GM18508 (cell line): Measurements from ENCODE around the gene RAB39A.

Source experiments
- ATAC-seq: cut with Tn5 transposase; IDR thresholded peaks from one replicate; pipeline ENCODE4 v1.9.1; 2021; ENCODE audit warnings: moderate number of reproducible peaks; ENCODE audit not compliant: insufficient read depth, unreplicated experiment

Gene RAB39A

DNA sequence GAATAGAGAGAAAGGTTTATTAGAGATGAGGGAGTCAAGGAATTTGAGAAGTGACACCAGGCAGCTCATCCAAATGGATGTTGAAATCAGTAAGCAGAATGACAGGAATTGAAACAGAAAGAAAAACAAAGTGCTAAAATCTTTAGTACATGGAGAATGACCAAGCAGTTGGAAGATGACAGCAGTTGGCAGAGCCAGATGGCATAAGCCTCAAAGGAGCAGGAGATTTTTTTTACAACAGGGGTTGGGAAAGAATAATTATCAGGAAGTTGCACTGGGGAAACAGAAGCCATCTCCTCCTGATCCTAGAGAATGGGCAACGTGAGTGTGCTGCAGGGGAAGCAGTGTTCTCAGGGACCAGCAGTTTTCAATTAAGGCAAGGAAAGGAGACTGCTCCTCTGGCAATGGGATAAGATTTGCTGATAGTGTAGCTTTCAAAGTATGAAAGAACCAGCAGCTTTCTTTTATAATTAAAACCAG, 28.9 kb downstream of the RAB39A start:
- peak; percentile 44 for ATAC-seq

DNA sequence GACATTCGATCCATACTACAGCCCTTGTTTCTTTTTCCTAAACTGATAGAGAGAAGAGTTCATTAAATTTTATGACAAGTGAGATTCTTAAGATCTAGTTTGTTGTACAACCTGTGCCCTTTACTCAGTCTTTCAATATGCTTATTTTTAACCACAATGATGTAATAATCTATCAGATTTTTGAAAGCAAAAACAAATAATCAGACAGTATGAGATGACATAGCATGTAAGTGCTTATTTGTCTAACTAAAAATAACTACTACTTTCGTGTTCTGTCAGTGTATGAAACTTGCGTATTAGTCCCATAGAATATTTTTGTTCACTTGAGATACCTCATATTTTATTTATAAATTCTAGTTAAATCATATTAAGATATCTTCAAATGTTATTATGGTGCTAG, 33.2 kb downstream of the RAB39A start:
- ATAC-seq = no peak

DNA sequence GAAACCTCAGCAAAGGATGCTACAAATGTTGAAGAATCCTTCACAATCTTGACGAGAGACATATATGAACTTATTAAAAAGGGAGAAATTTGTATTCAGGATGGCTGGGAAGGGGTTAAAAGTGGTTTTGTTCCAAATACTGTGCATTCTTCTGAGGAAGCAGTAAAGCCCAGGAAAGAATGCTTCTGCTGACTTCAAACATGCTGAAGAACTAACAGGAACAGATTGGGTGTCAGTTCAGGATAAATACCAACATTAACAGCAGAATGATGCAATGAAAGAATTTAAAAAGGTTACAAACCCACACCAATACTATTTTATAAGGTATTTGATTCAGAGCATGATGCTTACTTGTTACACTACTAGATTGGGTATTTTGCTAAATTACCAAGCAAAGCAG, 33.9 kb downstream of the RAB39A start:
- ATAC-seq = no peak

DNA sequence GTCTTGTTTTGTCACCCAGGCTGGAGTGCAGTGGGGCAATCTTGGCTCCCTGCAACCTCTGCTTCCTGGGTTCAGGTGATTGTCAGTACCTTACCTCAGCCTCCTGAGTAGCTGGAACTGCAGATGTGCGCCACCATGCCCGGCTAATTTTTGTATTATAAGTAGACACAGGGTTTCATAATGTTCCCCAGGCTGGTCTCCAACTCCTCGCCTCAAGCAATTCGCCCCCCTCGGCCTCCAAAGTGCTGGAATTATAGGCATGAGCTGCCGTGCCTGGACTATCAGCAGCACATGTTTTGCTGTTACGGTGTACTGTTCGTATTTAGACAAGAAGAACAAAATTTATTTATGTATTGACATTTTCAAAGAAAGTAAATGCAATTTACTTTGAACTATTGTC, 34.8 kb downstream of the RAB39A start:
- ATAC-seq = no peak

DNA sequence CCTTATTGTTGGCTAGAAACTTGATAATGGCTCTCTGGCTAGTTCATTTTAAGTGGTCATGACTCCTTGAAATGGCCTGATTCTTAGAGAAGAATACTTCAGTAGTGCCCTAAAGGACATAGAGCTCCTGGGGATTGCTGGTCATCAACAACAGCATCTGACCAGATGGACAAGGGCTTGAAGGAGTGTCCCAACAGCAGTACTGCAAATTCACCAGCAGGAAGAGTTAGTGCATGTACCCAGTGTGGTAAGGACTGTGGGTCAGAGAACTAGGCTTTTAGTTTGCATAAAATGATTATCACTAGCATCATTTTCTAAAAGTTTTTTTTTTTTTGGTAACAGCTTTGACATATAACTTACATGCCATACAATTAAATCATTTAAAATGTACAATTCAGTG, 41.0 kb downstream of the RAB39A start:
- no peak for ATAC-seq

DNA sequence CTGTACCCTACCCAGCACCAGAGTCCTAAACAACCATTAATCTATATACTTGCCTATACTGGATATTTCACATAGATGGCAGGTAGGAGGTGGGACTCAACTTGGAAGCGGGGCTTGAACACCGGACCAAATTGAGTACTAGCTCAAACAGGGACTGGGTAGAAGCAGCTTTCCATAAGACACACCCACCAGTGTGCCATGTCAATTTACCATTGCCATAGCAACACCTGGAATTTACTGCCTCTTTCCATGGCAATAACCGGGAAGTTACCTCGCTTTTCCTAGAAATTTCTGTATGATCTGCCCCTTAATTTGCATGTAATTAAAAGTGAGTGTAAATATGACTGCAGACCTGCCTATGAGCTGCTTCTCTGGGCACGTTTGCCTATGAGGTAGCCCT, 41.8 kb downstream of the RAB39A start:
- ATAC-seq = no peak

DNA sequence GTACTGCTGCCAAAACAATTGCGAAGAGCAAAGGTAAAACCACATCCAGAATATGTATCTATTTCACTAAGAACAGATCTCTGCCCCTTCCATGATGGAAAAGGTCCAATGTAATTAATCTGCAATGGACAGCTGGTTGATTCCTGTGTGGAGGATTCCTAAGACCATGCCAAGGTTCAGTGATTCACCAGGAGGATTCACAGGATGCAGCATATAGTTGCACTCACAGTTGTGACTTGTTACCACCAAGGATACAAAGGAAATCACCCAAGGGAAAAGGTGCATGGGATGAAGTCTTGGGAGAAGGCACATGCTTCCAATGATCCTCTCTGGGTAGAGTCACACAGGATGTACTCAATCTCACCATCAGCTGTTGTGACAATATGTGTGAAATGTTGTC, 45.4 kb downstream of the RAB39A start:
- ATAC-seq = no peak

DNA sequence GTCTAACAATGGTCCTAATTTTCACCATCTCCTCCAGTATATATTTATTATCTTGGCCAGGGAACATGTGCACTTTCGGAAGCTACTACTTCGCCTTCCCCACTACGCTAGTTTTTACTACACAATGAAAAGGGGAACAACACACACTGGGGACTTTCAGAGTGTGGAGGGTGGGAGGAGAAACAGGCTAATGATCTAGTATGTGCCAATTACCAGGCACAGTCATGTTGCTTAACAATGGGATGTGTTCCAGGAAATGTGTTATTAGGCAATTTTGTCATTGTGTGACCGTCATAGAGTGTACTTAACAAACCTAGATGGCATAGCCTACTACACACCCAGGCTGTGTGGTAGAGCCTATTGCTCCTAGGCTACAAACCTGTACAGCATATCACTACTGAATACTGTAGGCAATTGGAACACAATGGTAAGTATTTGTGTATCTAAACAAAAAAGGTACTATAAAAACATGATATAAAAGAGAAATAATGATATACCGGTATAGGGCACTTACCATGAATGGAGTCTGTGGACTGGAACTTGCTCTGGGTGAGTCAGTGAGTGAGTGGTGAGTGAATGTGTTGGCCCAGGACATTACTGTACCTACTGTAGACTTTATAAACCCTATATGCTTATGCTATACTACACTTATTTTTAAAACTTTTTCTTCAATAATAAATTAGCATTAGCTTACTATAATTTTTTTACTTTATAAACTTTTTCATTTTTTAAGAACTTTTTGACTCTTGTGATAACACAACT, 60.3 kb downstream of the RAB39A start:
- ATAC-seq = no peak

DNA sequence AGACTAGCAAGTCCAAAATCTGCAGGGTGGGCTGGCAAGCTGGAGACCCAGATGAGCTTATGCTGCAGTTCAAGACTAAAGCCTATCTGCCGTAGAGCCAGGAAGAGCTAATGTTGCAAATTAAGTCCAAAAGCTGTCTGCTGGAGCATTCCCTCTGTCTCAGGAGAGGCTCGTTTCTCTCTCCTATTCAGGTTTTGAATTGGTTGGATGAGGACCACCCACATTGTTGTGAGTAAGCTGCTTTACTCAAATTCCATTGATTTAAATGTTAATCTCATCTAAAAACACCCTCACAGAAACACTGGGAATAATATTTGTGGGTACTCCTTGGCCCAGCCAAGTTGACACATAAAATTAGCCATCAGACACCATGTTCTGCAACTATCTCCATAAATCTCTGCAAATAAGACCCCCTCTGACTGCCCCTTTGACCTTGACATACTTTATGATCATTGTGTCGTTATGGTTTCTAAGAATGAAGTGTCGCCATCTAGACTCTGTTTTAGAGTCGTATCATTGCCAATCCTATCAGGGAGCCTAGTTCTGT, 63.7 kb downstream of the RAB39A start:
- ATAC-seq = no peak

DNA sequence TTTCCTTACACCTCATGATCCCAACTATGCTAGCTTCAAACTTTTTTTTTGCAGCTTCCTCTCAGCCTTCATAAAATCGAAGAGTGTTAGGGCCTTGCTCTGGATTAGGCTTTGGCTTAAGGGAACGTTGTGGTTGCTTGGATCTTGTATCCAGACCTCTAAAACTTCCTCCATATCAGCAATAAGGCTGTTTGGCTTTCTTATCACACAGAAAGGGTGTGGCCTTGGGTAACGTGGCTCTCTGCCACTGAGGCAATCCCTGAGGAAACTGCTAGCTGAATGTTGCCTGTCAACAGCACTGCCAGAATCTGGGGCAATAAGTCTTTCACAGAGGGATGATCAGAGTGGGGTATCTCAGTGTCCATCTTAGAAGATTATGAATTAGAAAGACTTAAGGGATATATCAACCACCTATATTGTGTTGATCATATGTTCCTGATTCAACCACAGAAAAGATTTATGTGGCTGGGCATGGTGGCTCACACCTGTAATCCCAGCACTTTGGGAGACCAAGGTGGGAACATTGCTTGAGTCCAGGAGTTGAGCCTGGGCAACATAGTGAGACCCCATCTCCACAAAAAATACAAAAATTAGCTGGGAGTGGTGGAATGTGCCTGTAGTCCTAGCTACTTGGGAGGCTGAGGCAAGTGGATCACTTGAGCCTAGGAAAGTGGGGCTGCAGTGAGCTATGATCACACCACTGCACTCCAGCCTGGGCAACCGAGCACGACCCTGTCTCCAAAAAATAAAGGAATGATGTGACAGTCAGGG, 67.9 kb downstream of the RAB39A start:
- ATAC-seq = no peak

DNA sequence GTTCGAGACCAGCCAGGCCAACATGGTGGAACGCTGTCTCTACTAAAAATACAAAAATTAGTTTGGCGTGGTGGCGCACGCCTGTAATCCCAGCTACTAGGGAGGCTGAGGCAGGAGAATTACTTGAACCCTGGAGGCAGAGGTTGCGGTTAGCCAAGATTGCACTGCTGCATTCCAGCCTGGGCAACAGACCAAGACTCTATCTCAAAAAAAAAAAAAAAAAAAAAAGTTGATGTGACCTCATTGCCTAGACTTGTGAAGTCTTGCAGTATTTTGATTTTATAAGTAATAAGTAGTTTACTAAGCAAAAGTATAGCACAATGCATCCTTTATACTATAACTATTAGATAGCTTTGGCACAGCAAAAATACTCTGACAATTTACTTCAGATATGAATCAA, 70.5 kb downstream of the RAB39A start:
- ATAC-seq = no peak

DNA sequence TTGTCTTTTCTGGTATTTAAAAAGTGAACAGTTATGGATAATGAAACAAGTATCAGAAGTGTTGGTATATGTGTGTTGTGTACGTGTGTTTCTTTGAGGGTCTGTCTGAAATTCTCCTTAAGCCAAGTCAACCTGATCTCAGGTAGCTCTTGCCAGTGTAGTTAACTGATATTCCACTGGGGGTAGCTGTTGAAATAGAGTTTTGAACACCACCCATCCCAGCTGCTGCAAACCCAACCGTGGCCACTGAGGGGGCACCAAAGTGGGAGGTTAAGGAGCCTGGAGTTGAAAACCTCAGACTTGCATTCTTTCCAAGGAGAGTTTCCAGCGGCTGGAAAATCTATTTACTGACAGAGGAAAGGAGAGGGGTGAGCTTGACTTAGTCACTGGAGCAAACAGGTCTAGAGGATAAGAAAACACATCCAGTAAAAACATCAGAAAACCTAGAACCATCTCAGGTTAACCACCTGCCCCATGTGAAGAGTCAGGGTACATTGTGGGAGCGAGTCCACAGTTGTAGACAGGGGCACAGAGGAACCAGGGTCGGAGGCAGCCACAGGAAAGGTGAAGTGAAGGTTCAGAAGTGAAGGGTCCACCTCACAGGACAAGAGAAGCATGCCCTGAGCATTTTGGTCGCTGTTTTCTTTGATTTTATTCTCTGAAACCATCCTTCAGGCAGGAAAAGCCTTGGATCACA, 71.7 kb downstream of the RAB39A start:
- ATAC-seq = peak; percentile 70

DNA sequence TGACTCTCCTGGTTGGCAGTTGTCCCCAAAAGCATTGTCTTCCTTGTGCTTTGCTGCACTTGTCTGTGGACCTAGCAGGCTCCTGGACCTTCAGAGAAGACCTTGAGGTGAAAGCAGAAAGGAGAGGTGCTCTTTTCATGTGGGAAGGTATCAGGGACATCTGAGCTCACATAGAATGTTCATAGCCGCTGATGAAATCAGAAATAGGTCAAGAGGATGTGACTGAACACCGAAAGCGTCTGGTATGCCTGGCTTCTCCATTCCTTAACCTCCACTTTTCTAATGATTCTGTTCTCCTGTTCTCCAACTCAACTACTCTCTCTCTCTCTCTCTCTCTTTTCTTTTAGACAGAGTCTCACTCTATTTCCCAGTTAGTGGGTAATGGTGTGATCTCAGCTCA, 74.2 kb downstream of the RAB39A start:
- no peak for ATAC-seq

DNA sequence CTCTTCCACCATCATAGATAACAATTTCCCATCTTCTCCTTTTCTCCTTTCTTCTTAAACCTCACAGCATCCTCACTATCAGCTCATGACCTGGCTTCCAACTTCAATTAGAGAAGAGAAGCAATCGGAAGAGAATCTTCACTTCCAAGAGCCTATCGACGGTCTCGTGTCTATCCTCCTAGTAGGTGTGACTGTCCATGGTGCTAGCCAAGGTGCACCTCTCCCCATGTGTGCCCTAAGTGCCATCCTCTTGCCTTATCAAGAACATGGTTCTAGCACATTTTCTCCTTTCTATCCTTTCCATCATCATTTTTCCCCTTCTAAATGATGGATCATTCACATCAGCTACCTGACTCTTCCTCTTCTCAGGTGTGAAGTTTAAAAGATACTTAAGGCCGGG, 75.4 kb downstream of the RAB39A start:
- ATAC-seq = no peak

DNA sequence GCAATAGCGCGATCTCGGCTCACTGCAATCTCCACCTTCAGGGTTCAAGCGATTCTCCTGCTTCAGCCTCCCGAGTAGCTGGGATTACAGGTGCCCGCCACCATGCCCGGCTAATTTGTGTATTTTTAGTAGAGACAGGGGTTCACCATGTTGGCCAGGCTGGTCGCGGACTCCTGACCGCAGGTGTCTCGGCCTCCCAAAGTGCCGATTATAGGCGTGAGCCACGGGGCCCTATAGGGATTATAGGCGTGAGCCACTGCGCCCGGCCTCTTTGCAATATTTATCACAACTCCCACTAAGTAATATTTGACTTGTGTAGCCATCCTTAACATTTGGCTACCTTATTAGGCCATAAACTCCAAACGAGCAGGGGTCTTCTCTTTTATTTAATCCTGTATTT, 79.6 kb downstream of the RAB39A start:
- no peak for ATAC-seq

DNA sequence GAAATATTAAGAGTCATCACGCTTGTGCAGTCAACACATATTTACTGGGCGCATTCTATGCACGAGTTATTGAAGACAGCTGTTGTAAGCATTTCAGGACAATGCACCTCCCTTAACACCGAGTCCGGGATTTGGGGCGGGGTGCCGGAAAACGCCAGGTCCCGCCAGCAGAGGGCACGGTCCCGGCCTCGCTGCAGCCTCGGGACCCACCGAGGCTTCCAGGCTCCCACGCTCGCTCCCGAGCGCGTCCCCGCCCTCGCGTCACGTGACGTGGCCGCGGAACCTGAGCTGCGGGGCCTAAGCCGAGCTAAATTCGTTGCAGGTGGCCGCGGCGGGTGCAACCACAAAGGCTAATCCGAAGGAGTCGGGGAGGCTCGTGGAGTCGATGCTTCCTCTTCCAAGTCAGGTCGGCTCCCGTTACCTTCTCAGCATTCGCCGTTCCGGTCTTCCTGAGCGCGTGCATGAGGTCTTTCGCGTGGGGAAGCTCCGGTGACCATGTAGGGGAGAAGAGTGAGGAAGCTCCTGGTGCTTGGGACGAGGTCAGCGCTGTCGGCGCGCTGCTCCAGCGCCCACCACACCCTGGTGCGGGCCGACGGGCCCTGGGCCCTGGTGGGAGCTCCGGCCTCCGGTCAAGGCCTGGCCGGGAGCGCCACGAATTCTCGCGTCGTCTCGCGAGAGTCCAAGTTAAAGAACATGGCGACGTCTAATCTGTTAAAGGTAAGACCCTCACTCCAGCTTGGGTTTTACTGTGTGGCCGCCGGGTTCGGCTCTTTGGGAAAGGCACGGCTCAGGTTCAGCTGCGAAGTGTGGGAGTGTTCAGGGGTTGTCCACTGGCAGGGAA, 80.6 kb downstream of the RAB39A start, which contains the start of gene CUL5:
TSS of gene CUL5 (plus strand) at position 243 of the 841 bp plus-strand sequence. CDS start at position 694, 451 bp downstream.
- ATAC-seq = peak; percentile 73

DNA sequence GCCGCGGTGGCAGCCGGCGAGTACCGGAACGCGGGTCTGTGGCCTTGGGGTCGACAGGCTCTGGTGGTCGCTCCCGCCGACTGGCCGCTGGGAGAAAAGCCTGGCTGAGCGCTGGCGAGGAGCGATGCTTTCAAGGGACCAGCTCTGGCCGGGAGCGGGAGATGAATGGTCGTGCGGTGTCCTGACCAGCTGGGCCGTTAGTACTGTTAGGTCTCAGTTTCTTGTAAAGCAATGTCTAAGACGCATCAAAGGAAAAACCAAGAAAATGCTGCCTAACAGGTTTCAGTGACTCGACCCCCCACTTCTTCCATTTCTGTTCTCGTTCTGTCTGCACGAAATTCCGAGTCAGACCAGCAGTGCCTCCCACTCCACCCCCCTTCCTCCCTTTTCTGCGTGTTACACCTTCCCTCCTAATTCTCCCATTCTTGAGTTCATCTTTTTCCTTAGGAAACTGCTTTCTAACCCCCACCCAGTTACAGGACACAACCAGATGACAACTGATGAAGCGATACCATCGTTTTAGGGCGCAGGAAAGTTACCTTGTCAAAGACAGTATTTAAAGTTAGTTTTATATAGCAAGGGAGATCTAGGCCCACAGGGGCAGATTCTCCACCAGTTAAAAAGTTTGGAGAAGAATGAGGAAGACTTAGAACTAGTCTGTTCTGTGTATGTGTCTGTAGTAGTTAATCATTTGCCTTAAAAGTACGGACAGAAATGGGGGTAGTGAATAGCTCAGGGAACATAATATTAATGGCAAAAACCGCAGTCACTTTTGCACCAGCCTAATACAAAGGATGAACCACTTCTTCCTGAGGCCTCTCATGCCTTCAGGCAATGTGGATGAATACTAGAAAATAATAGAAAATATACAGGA, 81.5 kb downstream of the RAB39A start:
- ATAC-seq = no peak

DNA sequence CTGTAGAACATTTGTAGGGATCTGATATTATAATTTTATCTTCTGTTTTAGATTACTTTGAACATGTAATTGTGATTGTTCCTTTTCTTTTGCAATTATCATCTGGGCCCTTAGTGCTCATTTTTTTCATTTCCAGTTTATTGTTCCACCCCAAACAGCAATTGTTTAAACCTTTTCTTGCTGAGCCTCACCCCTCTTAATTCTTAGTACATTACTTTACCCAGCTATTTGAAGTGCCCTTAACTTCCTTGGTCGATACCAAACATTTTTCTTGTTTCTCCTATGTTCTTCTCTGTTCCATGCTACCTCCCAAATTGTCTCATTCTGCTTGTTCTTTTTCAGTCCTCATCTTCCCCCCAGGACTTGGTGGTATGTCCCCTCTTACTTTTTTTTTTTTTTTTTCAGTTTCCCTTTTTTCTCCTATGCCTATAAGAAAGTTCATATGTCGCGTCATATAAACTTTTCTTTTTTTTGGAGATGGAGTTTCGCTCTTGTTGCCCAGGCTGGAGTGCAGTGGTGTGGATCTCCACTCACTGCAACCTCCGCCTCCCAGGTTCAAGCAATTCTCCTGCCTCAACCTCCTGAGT, 84.0 kb downstream of the RAB39A start:
- ATAC-seq = no peak
